ENCODE measurements around the gene ITGA4. TPM values are rescaled to one million over a fixed set of nuclear protein-coding genes. Genes with fewer than 3 reads are reported as not detected.

Gene ITGA4
- total and polyA plus RNA-seq, 7 donors = 1.8 to 15.6 (median 11.4) TPM

GRCh38 chr2:181456660-181457120, 496 bp upstream of the ITGA4 start:
- peak overlapping the region; percentile 31 to 56 (median 46) for H3K4me3 ChIP-seq
- peaks cover 0 to 41% (median 5%) of the 10 kb centered on the region in 3 donors for H3K27me3 ChIP-seq
- H3K4me1 ChIP-seq = peaks cover 0 to 27% (median 17%) of the 10 kb centered on the region in 4 donors
- no peaks in the 10 kb centered on the region for H3K36me3 ChIP-seq
- H3K9me3 ChIP-seq = no peaks in the 10 kb centered on the region
- peak; percentile 68 for DNase-seq
- intact Hi-C loops (cut with DNase I) = no loop called here
- H3K27ac ChIP-seq = peak overlapping the region; percentile 45 to 63 (median 59)
- WGBS, 2 donors = 5 to 21% methylated on average over 17 of the region's 17 CpGs
- TF ChIP-seq, protein P1, sequence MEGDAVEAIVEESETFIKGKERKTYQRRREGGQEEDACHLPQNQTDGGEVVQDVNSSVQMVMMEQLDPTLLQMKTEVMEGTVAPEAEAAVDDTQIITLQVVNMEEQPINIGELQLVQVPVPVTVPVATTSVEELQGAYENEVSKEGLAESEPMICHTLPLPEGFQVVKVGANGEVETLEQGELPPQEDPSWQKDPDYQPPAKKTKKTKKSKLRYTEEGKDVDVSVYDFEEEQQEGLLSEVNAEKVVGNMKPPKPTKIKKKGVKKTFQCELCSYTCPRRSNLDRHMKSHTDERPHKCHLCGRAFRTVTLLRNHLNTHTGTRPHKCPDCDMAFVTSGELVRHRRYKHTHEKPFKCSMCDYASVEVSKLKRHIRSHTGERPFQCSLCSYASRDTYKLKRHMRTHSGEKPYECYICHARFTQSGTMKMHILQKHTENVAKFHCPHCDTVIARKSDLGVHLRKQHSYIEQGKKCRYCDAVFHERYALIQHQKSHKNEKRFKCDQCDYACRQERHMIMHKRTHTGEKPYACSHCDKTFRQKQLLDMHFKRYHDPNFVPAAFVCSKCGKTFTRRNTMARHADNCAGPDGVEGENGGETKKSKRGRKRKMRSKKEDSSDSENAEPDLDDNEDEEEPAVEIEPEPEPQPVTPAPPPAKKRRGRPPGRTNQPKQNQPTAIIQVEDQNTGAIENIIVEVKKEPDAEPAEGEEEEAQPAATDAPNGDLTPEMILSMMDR (IDR thresholded peaks at IDR 0.05) = no peak
- no peak for TF ChIP-seq POLR2A (IDR thresholded peaks at IDR 0.05)
- TF ChIP-seq EP300 (IDR thresholded peaks at IDR 0.05) = no peak
- no peak for TF ChIP-seq POLR2AphosphoS5 (IDR thresholded peaks at IDR 0.05)

DNA sequence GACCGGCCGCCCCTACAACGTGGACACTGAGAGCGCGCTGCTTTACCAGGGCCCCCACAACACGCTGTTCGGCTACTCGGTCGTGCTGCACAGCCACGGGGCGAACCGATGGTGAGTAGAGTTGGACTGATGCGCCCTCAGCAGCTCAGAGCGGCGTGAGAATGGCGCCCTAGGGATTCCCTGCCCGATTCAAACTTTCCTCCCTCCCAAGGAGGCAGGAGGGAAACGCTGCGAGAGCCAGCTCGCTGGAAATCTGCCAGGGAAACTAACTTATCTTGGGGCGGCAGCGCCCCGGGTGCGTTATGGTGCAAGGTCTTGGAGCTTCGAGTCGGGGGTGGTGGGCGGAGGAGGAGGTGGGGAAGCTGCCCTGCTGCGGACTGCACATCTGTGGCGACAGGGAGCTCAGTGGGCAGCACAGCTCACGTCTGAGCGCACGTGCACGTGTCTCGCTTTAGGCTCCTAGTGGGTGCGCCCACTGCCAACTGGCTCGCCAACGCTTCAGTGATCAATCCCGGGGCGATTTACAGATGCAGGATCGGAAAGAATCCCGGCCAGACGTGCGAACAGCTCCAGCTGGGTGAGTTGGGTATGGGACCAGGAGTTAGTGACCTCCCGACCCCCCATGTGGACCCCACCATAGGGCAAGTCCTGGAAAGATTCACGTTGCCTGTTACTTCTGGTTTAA, 697 bp downstream of the ITGA4 start:
- intact Hi-C loops (cut with DNase I) = no loop called here
- H3K36me3 ChIP-seq = no peaks in the 10 kb centered on the region
- H3K27ac ChIP-seq = peak overlapping the region; percentile 45 to 63 (median 59)
- H3K27me3 ChIP-seq = peaks cover 0 to 41% (median 5%) of the 10 kb centered on the region in 3 donors
- peak; percentile 64 for DNase-seq
- H3K9me3 ChIP-seq = no peaks in the 10 kb centered on the region
- 2 to 12% methylated on average over 45 of the region's 45 CpGs for WGBS, 2 donors
- peaks cover 0 to 27% (median 17%) of the 10 kb centered on the region in 4 donors for H3K4me1 ChIP-seq
- H3K4me3 ChIP-seq = peak overlapping the region; percentile 31 to 56 (median 46)
- TF ChIP-seq EP300 (IDR thresholded peaks at IDR 0.05) (no peak), POLR2A (IDR thresholded peaks at IDR 0.05) (no peak), POLR2AphosphoS5 (IDR thresholded peaks at IDR 0.05) (no peak)
- TF ChIP-seq, protein P1 (IDR thresholded peaks at IDR 0.05) = no peak

- Histone ChIP-seq H3K4me1 (peaks cover 0 to 27% (median 17%) of the 10 kb centered on the region in 4 donors), H3K4me3 (peak overlapping the region in 3 of 4 donors; percentile 31 to 56 (median 54)), H3K27me3 (peaks cover 0 to 41% (median 5%) of the 10 kb centered on the region in 3 donors), H3K9me3 (no peaks in the 10 kb centered on the region), H3K27ac (no peak overlapping the region), H3K36me3 (no peaks in the 10 kb centered on the region)
- 34 to 77% methylated on average over 2 of the region's 2 CpGs for WGBS, 2 donors
- intact Hi-C loops (cut with DNase I) = no loop called here
- DNase-seq = no peak
- TF ChIP-seq, protein P1 (IDR thresholded peaks at IDR 0.05) = no peak
- TF ChIP-seq EP300 (IDR thresholded peaks at IDR 0.05) (no peak), POLR2AphosphoS5 (IDR thresholded peaks at IDR 0.05) (no peak)
These were observed 1.7 kb downstream of the ITGA4 start for GRCh38 chr2:181458871-181459270.

DNA sequence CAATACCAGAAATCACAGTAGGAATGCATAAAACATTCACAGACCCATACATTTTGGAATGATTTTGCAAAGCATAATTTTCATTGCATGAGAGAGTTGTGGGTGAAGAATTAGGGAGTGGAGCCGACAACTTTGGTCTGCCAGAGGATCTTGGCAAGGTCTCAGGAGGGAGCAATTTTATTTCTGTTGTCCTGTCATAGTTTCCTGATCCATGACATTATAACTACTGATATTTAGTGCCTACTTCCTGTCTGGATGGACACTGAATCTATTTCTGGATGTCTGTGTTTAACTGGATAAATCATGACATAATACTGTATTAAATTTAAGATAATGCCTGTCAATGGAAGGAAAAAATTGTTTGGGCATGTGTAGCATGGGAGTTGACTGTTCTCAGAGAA, 2.4 kb downstream of the ITGA4 start:
- WGBS, 2 donors = 11 to 43% methylated on average over 1 of the region's 1 CpG
- Histone ChIP-seq H3K4me3 (peak overlapping the region in 2 of 4 donors; percentile 6 to 56), H3K4me1 (peaks cover 0 to 27% (median 17%) of the 10 kb centered on the region in 4 donors), H3K27ac (no peak overlapping the region), H3K27me3 (peaks cover 0 to 36% (median 5%) of the 10 kb centered on the region in 3 donors), H3K36me3 (no peaks in the 10 kb centered on the region), H3K9me3 (no peaks in the 10 kb centered on the region)
- DNase-seq = no peak
- TF ChIP-seq, protein P1 (IDR thresholded peaks at IDR 0.05) = no peak
- TF ChIP-seq POLR2A (IDR thresholded peaks at IDR 0.05) = no peak
- no peak for TF ChIP-seq EP300 (IDR thresholded peaks at IDR 0.05)
- no peak for TF ChIP-seq POLR2AphosphoS5 (IDR thresholded peaks at IDR 0.05)
- intact Hi-C loops (cut with DNase I) = loop anchor here (10.0 kb wide), 3 partner anchors 255 to 385 kb away; no protein-coding TSS in a partner anchor

All from sigmoid colon (tissue), 7 donors.